SK-N-SH (cell line): ENCODE measurements around the gene MEX3A. TPM values are rescaled to one million over a fixed set of nuclear protein-coding genes. Genes with fewer than 3 reads are reported as not detected.
"Not testable (repeated sequence)": the region's sequence is repeated elsewhere in the genome, so short reads cannot be mapped to it uniquely, and the experiment has no call there.

Experiments
- CTCF ChIA-PET: fragments of 300-600, 350-600 bp; formaldehyde crosslinking; extraction: SDS; loops from one replicate; lab custom pipeline; 2021; lab: Yijun Ruan, JAX
- POLR2A ChIA-PET: fragments of 350-600 bp; sonication (Branson Sonifier 250); formaldehyde crosslinking; extraction: SDS; loops from one replicate; lab custom pipeline; 2020; ENCODE audit warnings: antibody characterized with exemption, inconsistent platforms; lab: Yijun Ruan, JAX
- DNase-seq: peaks from one replicate; pipeline ENCODE4 v3.0.0; 2012
- H2AFZ ChIP-seq: fragments of 200-600 bp; sonication (generic); 2 replicates; pipeline ENCODE4 v1.8.1; 2016; ENCODE audit warnings: antibody characterized with exemption, mild to moderate bottlenecking, low read depth
- H3F3A ChIP-seq: fragments of 200-600 bp; sonication (generic); replicated peaks from 2 replicates; pipeline ENCODE3; 2016; ENCODE audit warnings: antibody characterized with exemption, mild to moderate bottlenecking; ENCODE audit not compliant: insufficient read depth
- H3K27ac ChIP-seq, 2 experiments: fragments of 200-500 bp in 1 of 2; fragments of 200-600 bp in 1 of 2; sonication (Bioruptor generic) in 1 of 2; sonication (generic), shearing (Covaris generic) in 1 of 2; 2 replicates each; pipeline versions ENCODE4 v1.5.1 to v1.6.1; 2014 to 2016; ENCODE audit warnings: low read depth in 2 of 2, inconsistent platforms in 1 of 2, low read length in 1 of 2, mild to moderate bottlenecking in 1 of 2, mixed read lengths in 1 of 2
- H3K27me3 ChIP-seq: fragments of 200-600 bp; sonication (generic), shearing (Covaris generic); 2 replicates; pipeline ENCODE4 v1.6.1; 2016; ENCODE audit warnings: mixed run types; ENCODE audit not compliant: insufficient read depth
- H3K36me3 ChIP-seq, 2 experiments: fragments of 200-500 bp in 1 of 2; fragments of 200-600 bp in 1 of 2; sonication (Bioruptor generic) in 1 of 2; sonication (generic) in 1 of 2; replicated peaks in 1 of 2; 2 replicates each; pipeline versions ENCODE3 to v1.5.1; 2014 to 2016; ENCODE audit warnings: low read length in 1 of 2, mild to moderate bottlenecking in 1 of 2; ENCODE audit not compliant: insufficient read depth in 2 of 2, control insufficient read depth in 1 of 2
- H3K4me1 ChIP-seq, 2 experiments: fragments of 200-500 bp in 1 of 2; fragments of 200-600 bp in 1 of 2; sonication (Bioruptor generic) in 1 of 2; sonication (generic), shearing (Covaris generic) in 1 of 2; 2 replicates each; pipeline versions ENCODE4 v1.5.1 to v1.6.1; 2014 to 2016; ENCODE audit warnings: low read depth in 1 of 2, low read length in 1 of 2, mixed run types in 1 of 2; ENCODE audit not compliant: insufficient read depth in 2 of 2, control insufficient read depth in 1 of 2
- H3K4me2 ChIP-seq: fragments of 200-600 bp; sonication (generic), shearing (Covaris generic); 2 replicates; pipeline ENCODE4 v1.6.1; 2017; ENCODE audit warnings: mixed run types
- H3K4me3 ChIP-seq, 2 experiments: fragments of 200-500 bp in 1 of 2; fragments of 200-600 bp in 1 of 2; sonication (Bioruptor generic) in 1 of 2; sonication (generic), shearing (Covaris generic) in 1 of 2; 2 replicates each; pipeline versions ENCODE4 v1.5.1 to v1.8.1; 2014 to 2016; ENCODE audit warnings: low read depth in 2 of 2, inconsistent platforms in 1 of 2, low read length in 1 of 2, mild to moderate bottlenecking in 1 of 2, mixed read lengths in 1 of 2, moderate library complexity in 1 of 2
- H3K79me2 ChIP-seq: fragments of 200-600 bp; sonication (generic); 2 replicates; pipeline ENCODE4 v1.8.1; 2017; ENCODE audit warnings: mild to moderate bottlenecking; ENCODE audit not compliant: insufficient read depth
- H3K9ac ChIP-seq: fragments of 200-600 bp; sonication (generic); 2 replicates; pipeline ENCODE4 v1.6.1; 2017; ENCODE audit warnings: mixed run types
- H3K9me2 ChIP-seq: fragments of 200-600 bp; sonication (generic); 2 replicates; pipeline ENCODE4 v1.6.1; 2017; ENCODE audit warnings: mixed run types
- H3K9me3 ChIP-seq: fragments of 200-600 bp; sonication (generic); 2 replicates; pipeline ENCODE4 v1.6.1; 2017; ENCODE audit warnings: mixed run types, mild to moderate bottlenecking, moderate library complexity
- H4K20me1 ChIP-seq: fragments of 200-600 bp; sonication (generic); 2 replicates; pipeline ENCODE4 v1.6.1; 2017; ENCODE audit warnings: mild to moderate bottlenecking, mixed run types; ENCODE audit not compliant: insufficient read depth
- ELF1 ChIP-seq: IDR thresholded peaks from 2 replicates; pipeline ENCODE4 v1.4.0; 2012
- FOXJ3 ChIP-seq: sonication (generic); formaldehyde crosslinking; IDR thresholded peaks from 2 replicates; pipeline ENCODE4 v1.5.1; 2020; ENCODE audit warnings: mild to moderate bottlenecking, missing genetic modification reagents
- GATA2 ChIP-seq: sonication (generic); formaldehyde crosslinking; IDR thresholded peaks from 2 replicates; pipeline ENCODE4 v1.5.0; 2020; ENCODE audit warnings: mild to moderate bottlenecking, missing genetic modification reagents
- IRF3 ChIP-seq: fragments of 150-350 bp; IDR thresholded peaks from 2 replicates; pipeline ENCODE4 v1.6.1; 2016; ENCODE audit warnings: mild to moderate bottlenecking, low read depth, low read length
- MXI1 ChIP-seq: IDR thresholded peaks from 2 replicates; pipeline ENCODE4 v1.6.1; 2012; ENCODE audit warnings: mild to moderate bottlenecking, low read depth, low read length, improper control_type of control experiment
- NFIC ChIP-seq: IDR thresholded peaks from 2 replicates; pipeline ENCODE4 v1.4.0; 2012; ENCODE audit warnings: borderline replicate concordance
- POLR2AphosphoS5 ChIP-seq: IDR thresholded peaks from 2 replicates; pipeline ENCODE4 v1.6.1; 2012; ENCODE audit warnings: low read depth, low read length
- RXRA ChIP-seq: IDR thresholded peaks from 2 replicates; pipeline ENCODE4 v1.4.0; 2012; ENCODE audit warnings: low read depth, mild to moderate bottlenecking, borderline replicate concordance
- SIN3A ChIP-seq: IDR thresholded peaks from 2 replicates; pipeline ENCODE4 v1.6.1; 2012; ENCODE audit warnings: low read depth, mild to moderate bottlenecking, low read length, moderate library complexity, borderline replicate concordance
- TCF12 ChIP-seq: IDR thresholded peaks from 2 replicates; pipeline ENCODE4 v1.4.0; 2012
- TEAD4 ChIP-seq: IDR thresholded peaks from 2 replicates; pipeline ENCODE4 v1.4.0; 2012; ENCODE audit warnings: mild to moderate bottlenecking, borderline replicate concordance; ENCODE audit not compliant: insufficient read depth
- USF2 ChIP-seq: fragments of 150-350 bp; IDR thresholded peaks from 2 replicates; pipeline ENCODE4 v1.6.1; 2017; ENCODE audit warnings: antibody characterized with exemption, low read length, low read depth, borderline replicate concordance
- WGBS: methylation state at CpG from one replicate; pipeline ENCODE4 v1.1.6; 2017; ENCODE audit warnings: low lambda C conversion rate; 5-methylcytosine and 5-hydroxymethylcytosine counted together
- polyA plus RNA-seq, 3 experiments: library from polyadenylated mRNA; depleted of rRNA; stranded (reverse); fragments of >200 nt; gene quantifications; 2 replicates each; pipeline ENCODE4 v1.2.3, GENCODE V29; 2012

MEX3A gene
- polyA plus RNA-seq, 1 of the 3 experiments (the other 2 are of a cell fraction): 16.2 TPM

GRCh38 chr1:156117414-156118176 lies 35.3 kb upstream of the MEX3A start:
- H2AFZ ChIP-seq: no peak overlapping the region
- no peaks in the 10 kb centered on the region for H3K27me3 ChIP-seq
- peaks cover 53 to 60% of the 10 kb centered on the region in 2 experiments for H3K4me1 ChIP-seq
- peak overlapping the region; percentile 56 to 100; a peak in 3 of 4 replicates for H3K27ac ChIP-seq
- TF ChIP-seq GATA2 (CRISPR knock-in tag) (no peak), FOXJ3 (CRISPR knock-in tag) (no peak)
- H3K36me3 ChIP-seq: peaks cover 0 to 44% of the 10 kb centered on the region in 2 experiments
- H3K9me3 ChIP-seq: no peaks in the 10 kb centered on the region
- 75% methylated on average over 13 of the region's 13 CpGs for WGBS
- peak overlapping the region; percentile 74 to 94; a peak in 3 of 4 replicates for H3K4me3 ChIP-seq
- H3K9me2 ChIP-seq: no peaks in the 10 kb centered on the region
- DNase-seq: no peak
- H3K79me2 ChIP-seq: peaks cover 87% of the 10 kb centered on the region
- peak overlapping the region; percentile 100 for H3K9ac ChIP-seq
- H3K4me2 ChIP-seq: peak overlapping the region; percentile 95
- H3F3A ChIP-seq: peaks cover 71% of the 10 kb centered on the region
- CTCF ChIA-PET: interaction anchor here (12.9 to 40.5 kb wide), 2 partner anchors 12 to 22 kb away, joined by 135 to 1559 read pairs; partner anchors contain the start of gene MEX3A
- peaks cover 80% of the 10 kb centered on the region for H4K20me1 ChIP-seq
- POLR2A ChIA-PET: no interaction called here

GRCh38 chr1:156116731-156117130 lies 34.5 kb upstream of the MEX3A start:
- H3K9me2 ChIP-seq, H2AFZ ChIP-seq, H3K27me3 ChIP-seq, DNase-seq, POLR2A ChIA-PET, H3K9me3 ChIP-seq: not testable (repeated sequence)
- Histone ChIP-seq H3F3A (peaks cover 63% of the 10 kb centered on the region), H3K4me3 (peak overlapping the region; percentile 74 to 94; a peak in 3 of 4 replicates), H3K4me2 (peak overlapping the region; percentile 95), H3K9ac (peak overlapping the region; percentile 100), H4K20me1 (peaks cover 71% of the 10 kb centered on the region), H3K36me3 (peaks cover 0 to 44% of the 10 kb centered on the region in 2 experiments), H3K27ac (peak overlapping the region in 1 of 2 experiments; percentile 100; a peak in 3 of 4 replicates), H3K79me2 (peaks cover 80% of the 10 kb centered on the region), H3K4me1 (peaks cover 49 to 57% of the 10 kb centered on the region in 2 experiments; a peak in 3 of 4 replicates)
- WGBS: 57% methylated on average over 4 of the region's 5 CpGs
- CTCF ChIA-PET: interaction anchor here (12.9 to 40.5 kb wide), 2 partner anchors 13 to 21 kb away, joined by 135 to 1559 read pairs; partner anchors contain the start of gene MEX3A

GRCh38 chr1:156115514-156116374 lies 33.5 kb upstream of the MEX3A start:
- peaks cover 55% of the 10 kb centered on the region for H3F3A ChIP-seq
- H3K9me3 ChIP-seq: no peaks in the 10 kb centered on the region
- no peak for TF ChIP-seq USF2
- TF ChIP-seq IRF3: no peak
- 0 out of 2 replicates have a peak, but pooled peaks have one; percentile 7 for TF ChIP-seq SIN3A
- TF ChIP-seq ELF1: 0 out of 2 replicates have a peak, but pooled peaks have one; percentile 2
- no peak for TF ChIP-seq MXI1
- TF ChIP-seq RXRA: peak; percentile 50; the same call in 1 of the 2 replicates
- TF ChIP-seq NFIC: peak; percentile 66
- TF ChIP-seq TCF12: no peak
- TF ChIP-seq TEAD4: 0 out of 2 replicates have a peak, but pooled peaks have one; percentile 35
- peak; percentile 10; the same call in 1 of the 2 replicates for TF ChIP-seq POLR2AphosphoS5
- peak overlapping the region; percentile 74 to 94 for H3K4me3 ChIP-seq
- no peaks in the 10 kb centered on the region for H3K27me3 ChIP-seq
- DNase-seq: peak; percentile 64
- peak overlapping the region; percentile 80 to 100 for H3K27ac ChIP-seq
- under 1% methylated on average over 19 of the region's 19 CpGs for WGBS
- H3K36me3 ChIP-seq: peaks cover 0 to 43% of the 10 kb centered on the region in 2 experiments
- no peaks in the 10 kb centered on the region for H3K9me2 ChIP-seq
- H3K4me1 ChIP-seq: peaks cover 39 to 52% of the 10 kb centered on the region in 2 experiments; a peak in 3 of 4 replicates
- H4K20me1 ChIP-seq: peaks cover 62% of the 10 kb centered on the region
- POLR2A ChIA-PET: interaction anchor here (0.9 to 1.4 kb wide), 2 partner anchors 9 to 13 kb away, joined by 3 to 4 read pairs; no protein-coding TSS in a partner anchor
- CTCF ChIA-PET: interaction anchor here (1.0 to 40.5 kb wide), 5 partner anchors 10 to 178 kb away, joined by 3 to 1559 read pairs (median 8); partner anchors contain the start of gene MEX3A
- H3K4me2 ChIP-seq: peak overlapping the region; percentile 95
- peak overlapping the region; percentile 100 for H3K9ac ChIP-seq
- no peak overlapping the region for H2AFZ ChIP-seq
- H3K79me2 ChIP-seq: peaks cover 70% of the 10 kb centered on the region
